Endothelial cell of umbilical vein (primary cell): ENCODE measurements around the gene TMEM154.

Source experiments
- CTCF ChIP-seq, 2 donors: IDR thresholded peaks; 1 replicate in 1 of 2; 2 replicates in 1 of 2; pipeline ENCODE4 v1.5.1; 2011; ENCODE audit warnings: low read length in 2 of 2, mild to moderate bottlenecking in 2 of 2, moderate library complexity in 2 of 2, control low read depth in 1 of 2, inconsistent platforms in 1 of 2, low read depth in 1 of 2; ENCODE audit not compliant: insufficient read depth in 1 of 2; ENCODE audit errors: extremely low read depth in 1 of 2
- MAX ChIP-seq: IDR thresholded peaks from 2 replicates; pipeline ENCODE4 v1.6.1; 2011; ENCODE audit not compliant: insufficient read depth, insufficient read length

- TF ChIP-seq CTCF (IDR thresholded peaks at IDR 0.05; ENCODE audit: extremely low read depth in 1 of 2, insufficient read depth in 1 of 2, low read depth in 1 of 2, low read length in 2 of 2) = no peak
- no peak for TF ChIP-seq MAX
Measured at GRCh38 chr4:152719801-152720556, 40.2 kb upstream of the TMEM154 start.
